Endothelial cell of umbilical vein (primary cell): ENCODE data around the gene MED15. TPM values are rescaled to one million over a fixed set of nuclear protein-coding genes. Genes with fewer than 3 reads are reported as not detected.
A peak's percentile ranks its signal among the peaks of the same experiment; 100 is the strongest.

Source experiments
- Bru-seq: library from RNA; stranded (reverse); fragments of 400-500 nt; gene quantifications from one replicate; lab custom pipeline; 2021; lab: Mats Ljungman, UMichigan
- BruChase-seq, 2 experiments: library from RNA; stranded (reverse); fragments of 400-500 nt; gene quantifications; one replicate each; lab custom pipeline; 2021; lab: Mats Ljungman, UMichigan
- BruUV-seq: library from RNA; stranded (reverse); fragments of 400-500 nt; replicated peaks from 2 replicates; lab custom pipeline; 2021; lab: Mats Ljungman, UMichigan
- CTCF ChIA-PET: fragments of 300-600, 350-600 bp; sonication (Branson Sonifier 250); formaldehyde crosslinking; loops from one replicate; lab custom pipeline; 2021; ENCODE audit warnings: antibody characterized with exemption, inconsistent platforms; lab: Charles Lee
- POLR2A ChIA-PET: fragments of 300-600, 350-600 bp; sonication (Branson Sonifier 250); formaldehyde crosslinking; loops from one replicate; lab custom pipeline; 2021; ENCODE audit warnings: antibody characterized with exemption, inconsistent platforms; lab: Charles Lee
- DNase-seq: peaks from one replicate; pipeline ENCODE4 v3.0.0-alpha.2; 2011; ENCODE audit warnings: low read depth, low spot score
- FAIRE-seq: peaks from 2 replicates; lab custom pipeline; 2011; peaks lifted over from hg19 to GRCh38; lab: Jason Lieb, UNC
- H2AFZ ChIP-seq: 2 replicates; pipeline ENCODE4 v1.6.0; 2012; ENCODE audit warnings: low read depth, low read length, control low read depth, inconsistent platforms
- H3K27ac ChIP-seq: 2 replicates; pipeline ENCODE4 v1.5.1; 2011; ENCODE audit warnings: low read depth, mild to moderate bottlenecking, control low read depth, low read length, moderate library complexity; ENCODE audit not compliant: insufficient read depth
- H3K27me3 ChIP-seq, 2 experiments: 2 replicates each; pipeline versions ENCODE4 v1.6.0 to v1.6.1; 2011; ENCODE audit warnings: low read length in 2 of 2, mixed read lengths in 1 of 2; ENCODE audit not compliant: control insufficient read depth in 2 of 2, insufficient read depth in 2 of 2
- H3K36me3 ChIP-seq, 2 experiments: 2 replicates in 1 of 2; 3 replicates in 1 of 2; pipeline ENCODE4 v1.5.1; 2011; ENCODE audit warnings: low read length in 2 of 2, mild to moderate bottlenecking in 1 of 2, moderate library complexity in 1 of 2; ENCODE audit not compliant: control insufficient read depth in 2 of 2, insufficient read depth in 2 of 2; ENCODE audit errors: extremely low read depth in 1 of 2
- H3K4me1 ChIP-seq: 3 replicates; pipeline ENCODE4 v1.5.1; 2011; ENCODE audit warnings: mild to moderate bottlenecking, low read length; ENCODE audit not compliant: control insufficient read depth, insufficient read depth; ENCODE audit errors: extremely low read depth
- H3K4me2 ChIP-seq: 2 replicates; pipeline ENCODE4 v1.6.1; 2011; ENCODE audit warnings: low read length, control low read depth, mixed read lengths; ENCODE audit not compliant: insufficient read depth
- H3K4me3 ChIP-seq, 3 experiments: fragments of 200-600 bp in 1 of 3; sonication (generic), shearing (Covaris generic) in 1 of 3; replicated peaks in 1 of 3; 2 replicates each; pipeline ENCODE4 v1.5.1; 2011 to 2016; ENCODE audit warnings: control low read depth in 3 of 3, low read length in 3 of 3, mild to moderate bottlenecking in 2 of 3, inconsistent platforms in 1 of 3, low read depth in 1 of 3, moderate library complexity in 1 of 3; ENCODE audit not compliant: insufficient read depth in 1 of 3
- H3K79me2 ChIP-seq: 2 replicates; pipeline ENCODE4 v1.6.0; 2012; ENCODE audit warnings: low read length, inconsistent platforms; ENCODE audit not compliant: control insufficient read depth, insufficient read depth
- H3K9ac ChIP-seq: replicated peaks from 2 replicates; pipeline ENCODE3; 2011; ENCODE audit warnings: low read length, control low read depth; ENCODE audit not compliant: insufficient read depth; ENCODE audit errors: extremely low read depth
- H3K9me1 ChIP-seq: replicated peaks from 3 replicates; pipeline ENCODE4 v1.6.0; 2011; ENCODE audit warnings: mild to moderate bottlenecking, low read length; ENCODE audit not compliant: control insufficient read depth, insufficient read depth; ENCODE audit errors: extremely low read depth
- H3K9me3 ChIP-seq: replicated peaks from 2 replicates; pipeline ENCODE4 v1.5.1; 2012; ENCODE audit warnings: low read length, inconsistent platforms; ENCODE audit not compliant: control insufficient read depth, insufficient read depth
- H4K20me1 ChIP-seq: replicated peaks from 2 replicates; pipeline ENCODE3; 2011; ENCODE audit warnings: mild to moderate bottlenecking, low read length; ENCODE audit not compliant: control insufficient read depth, insufficient read depth; ENCODE audit errors: extremely low read depth
- CTCF ChIP-seq, 2 donors: IDR thresholded peaks; 1 replicate in 1 of 2; 2 replicates in 1 of 2; pipeline ENCODE4 v1.5.1; 2011; ENCODE audit warnings: low read length in 2 of 2, mild to moderate bottlenecking in 2 of 2, moderate library complexity in 2 of 2, control low read depth in 1 of 2, inconsistent platforms in 1 of 2, low read depth in 1 of 2; ENCODE audit not compliant: insufficient read depth in 1 of 2; ENCODE audit errors: extremely low read depth in 1 of 2
- EZH2 ChIP-seq: IDR thresholded peaks from 2 replicates; pipeline ENCODE4 v1.6.1; 2012; ENCODE audit warnings: borderline replicate concordance, low read depth, mild to moderate bottlenecking, moderate library complexity, low read length, inconsistent platforms; ENCODE audit not compliant: severe bottlenecking
- FOS ChIP-seq: IDR thresholded peaks from 2 replicates; pipeline ENCODE4 v1.6.1; 2011; ENCODE audit warnings: mild to moderate bottlenecking, low read length, moderate library complexity, borderline replicate concordance; ENCODE audit not compliant: insufficient read depth
- GATA2 ChIP-seq: IDR thresholded peaks from 2 replicates; pipeline ENCODE4 v1.7.0; 2011; ENCODE audit warnings: low read depth, mild to moderate bottlenecking, moderate library complexity, mixed read lengths, low read length; ENCODE audit not compliant: insufficient read length, insufficient read depth
- JUN ChIP-seq: IDR thresholded peaks from 2 replicates; pipeline ENCODE4 v1.6.1; 2011; ENCODE audit warnings: borderline replicate concordance, low read depth; ENCODE audit not compliant: insufficient read length, insufficient read depth
- MAX ChIP-seq: IDR thresholded peaks from 2 replicates; pipeline ENCODE4 v1.6.1; 2011; ENCODE audit not compliant: insufficient read depth, insufficient read length
- MYC ChIP-seq: IDR thresholded peaks from one replicate; pipeline ENCODE4 v1.6.1; 2011; ENCODE audit warnings: mild to moderate bottlenecking, low read depth, low read length
- POLR2A ChIP-seq: IDR thresholded peaks from 2 replicates; pipeline ENCODE4 v1.6.1; 2012; ENCODE audit warnings: low read depth, mild to moderate bottlenecking, control low read depth, low read length
- POLR2AphosphoS5 ChIP-seq: IDR thresholded peaks from 2 replicates; pipeline ENCODE4 v1.6.1; 2012; ENCODE audit warnings: low read depth, mild to moderate bottlenecking, control low read depth, low read length, moderate library complexity; ENCODE audit not compliant: insufficient read depth
- dilution Hi-C: fragments of 300-500 bp; cut with MboI; formaldehyde crosslinking; loops from one replicate; pipeline ENCODE4 v1.15.0; 2019; ENCODE audit warnings: low sequenced_read_pairs; ENCODE audit not compliant: extremely low pct_ligation_motif_present
- intact Hi-C: fragments of 100-400 bp; cut with micrococcal nuclease; formaldehyde crosslinking; loops from one replicate; pipeline ENCODE4 v1.10.0; 2022
- long read RNA-seq: library from polyadenylated mRNA; stranded (forward); transcript quantifications from one replicate; pipeline ENCODE4 v2.0.0, GENCODE V29; 2021
- polyA minus RNA-seq, 3 experiments: library from RNA; depleted of rRNA, polyadenylated mRNA; stranded (reverse); fragments of >200 nt; gene quantifications; 1 replicate in 1 of 3; 2 replicates in 2 of 3; pipeline ENCODE4 v1.2.3, GENCODE V29; 2011
- polyA plus RNA-seq, 4 experiments: library from polyadenylated mRNA; depleted of rRNA in 3 of 4; stranded (reverse) in 3 of 4; unstranded in 1 of 4; fragments of >200 nt; gene quantifications; 2 replicates each; pipeline versions ENCODE4 v1.2.1 to v1.2.3, GENCODE V29; 2011 to 2012; ENCODE audit warnings: missing spikeins in 1 of 4
- total RNA-seq: library from RNA; stranded (reverse); gene quantifications from 2 replicates; pipeline ENCODE4 v1.2.3, GENCODE V29; 2021

The MED15 gene
- total RNA-seq = 126 and 138 TPM in 2 replicates
- 68.1 and 85.1 TPM in 2 replicates for polyA plus RNA-seq
- polyA plus RNA-seq (2011; cell fraction: cytosol; rRNA removed) = 39.4 and 44.2 TPM in 2 replicates
- polyA plus RNA-seq (2011; cell fraction: nucleus; rRNA removed) = 186 and 198 TPM in 2 replicates
- 54.1 and 54.9 TPM in 2 replicates for polyA plus RNA-seq (2012)
- polyA minus RNA-seq = 86.6 and 102 TPM in 2 replicates
- 22.4 TPM for polyA minus RNA-seq (2011; cell fraction: cytosol; rRNA and poly(A)+ RNA removed)
- 145 and 223 TPM in 2 replicates for polyA minus RNA-seq (2011; cell fraction: nucleus; rRNA and poly(A)+ RNA removed)
- Bru-seq, nascent RNA = percentile 88 among the genes with signal in this experiment
- percentile 88 among the genes with signal in this experiment for BruChase-seq, experiment 1, labeled RNA remaining after a 6-hour chase
- BruChase-seq, experiment 2, labeled RNA remaining after a 2-hour chase = percentile 90 among the genes with signal in this experiment
- long read RNA-seq, transcript MED15-202 (17 exons, 3,252 nt) = major isoform, 34 of 170 reads
- long read RNA-seq, transcript MED15-222 (9 exons, 2,733 nt) = minor isoform, 8 of 170 reads
- long read RNA-seq, transcript MED15-203 (16 exons, 2,235 nt) = minor isoform, 5 of 170 reads
- long read RNA-seq, transcript MED15-201 (18 exons, 3,351 nt) = minor isoform, 22 of 170 reads
- long read RNA-seq, partial matches to known transcripts = 21 of 170 reads
- long read RNA-seq, other reads (novel, unspliced or antisense) = 72 of 170 reads

GRCh38 chr22:20507253-20508066 lies at the start of gene MED15:
TSS of gene MED15 (plus strand) at chr22:20507610. CDS start at chr22:20507679, 69 bp downstream.
- H2AFZ ChIP-seq = peak within 1 kb of the TSS; percentile 99
- TSS peak; percentile 75 for BruUV-seq
- dilution Hi-C loops (no loop called here), intact Hi-C loops (loop anchor here (1.0 to 2.0 kb wide), 2 partner anchors 11 to 53 kb away; no protein-coding TSS in a partner anchor)
- FAIRE-seq (peak; percentile 96), DNase-seq (peak; percentile 87)
- H3K9me3 ChIP-seq = no peaks in the 10 kb centered on the region
- TF ChIP-seq JUN (peak; percentile 36), FOS (peak; percentile 62), MYC (no peak), CTCF (IDR thresholded peaks at IDR 0.05; ENCODE audit: extremely low read depth in 1 of 2, insufficient read depth in 1 of 2, low read depth in 1 of 2, low read length in 2 of 2) (no peak), GATA2 (no peak), POLR2A (peak; percentile 89), EZH2 (no peak), POLR2AphosphoS5 (peak; percentile 86), MAX (no peak)
- no peaks in the 10 kb centered on the region for H3K27me3 ChIP-seq
- H3K4me1 ChIP-seq = peaks cover 33% of the 10 kb centered on the region
- H3K36me3 ChIP-seq = peaks cover 0 to 2% of the 10 kb centered on the region in 2 experiments
- H3K27ac ChIP-seq = peak within 1 kb of the TSS; percentile 84
- H3K4me3 ChIP-seq = peak within 1 kb of the TSS; percentile 55 to 88 (median 63)
- H3K9me1 ChIP-seq = no peaks in the 10 kb centered on the region
- POLR2A ChIA-PET = interaction anchor here (0.5 to 1.6 kb wide), 3 partner anchors 12 to 145 kb away, joined by 3 to 7 read pairs (median 4); no protein-coding TSS in a partner anchor
- H3K79me2 ChIP-seq = peaks cover 50% of the 10 kb centered on the region
- H3K4me2 ChIP-seq = peak within 1 kb of the TSS; percentile 96
- CTCF ChIA-PET = interaction anchor here (0.6 to 1.9 kb wide), 7 partner anchors 10 to 89 kb away, joined by 3 to 6 read pairs (median 5); no protein-coding TSS in a partner anchor
- H4K20me1 ChIP-seq = peaks cover 5% of the 10 kb centered on the region
- H3K9ac ChIP-seq = peak within 1 kb of the TSS; percentile 97
